ENCODE data around the gene ZNF556.
"Not testable (repeated sequence)": the region's sequence is repeated elsewhere in the genome, so short reads cannot be mapped to it uniquely, and the experiment has no call there.

DNA sequence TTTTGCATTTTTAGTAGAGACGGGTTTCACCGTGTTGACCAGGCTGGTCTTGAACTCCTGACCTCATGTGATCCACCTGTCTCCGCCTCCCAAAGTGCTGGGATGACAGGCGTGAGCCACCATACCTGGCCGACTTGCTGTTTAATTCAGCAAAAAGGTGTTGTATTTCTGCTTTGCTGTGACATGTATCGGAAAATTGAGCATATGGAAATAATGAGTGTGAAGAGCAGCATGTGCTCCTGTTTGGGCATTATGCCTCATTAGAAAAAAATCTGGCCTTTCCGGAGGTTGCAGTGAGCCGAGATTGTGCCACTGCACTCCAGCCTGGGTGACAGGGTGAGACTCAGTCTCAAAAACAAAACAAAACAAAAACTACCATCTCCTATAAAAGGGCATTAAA is 23.4 kb downstream of the ZNF556 start:
- not testable (repeated sequence) for TF ChIP-seq POLR2AphosphoS5 (IDR thresholded peaks at IDR 0.05; ENCODE audit: borderline replicate concordance, low read depth, low read length); EZH2 (IDR thresholded peaks at IDR 0.05)
